Measurements from ENCODE around the gene IFITM2.
"Not testable (repeated sequence)": the region's sequence is repeated elsewhere in the genome, so short reads cannot be mapped to it uniquely, and the experiment has no call there.

IFITM2 gene

DNA sequence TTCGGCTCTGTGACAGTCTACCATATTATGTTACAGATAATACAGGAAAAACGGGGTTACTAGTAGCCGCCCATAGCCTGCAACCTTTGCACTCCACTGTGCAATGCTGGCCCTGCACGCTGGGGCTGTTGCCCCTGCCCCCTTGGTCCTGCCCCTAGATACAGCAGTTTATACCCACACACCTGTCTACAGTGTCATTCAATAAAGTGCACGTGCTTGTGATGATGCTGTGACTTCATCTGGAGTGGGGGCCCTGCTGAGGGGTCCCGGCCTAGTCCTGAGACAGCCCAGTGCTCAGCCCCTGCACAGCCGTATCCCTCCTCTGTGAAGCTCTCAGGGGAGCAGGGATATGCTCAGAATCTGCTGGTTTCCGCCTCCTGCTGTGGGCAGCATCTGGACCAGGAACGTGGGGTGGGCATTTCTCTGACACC, 7.5 kb downstream of the IFITM2 start:
- peak overlapping the region; percentile 90; the same call in 1 of the 2 replicates for H3K4me3 ChIP-seq (ENCODE audit: low read length)
- TF ChIP-seq ZNF274 (IDR thresholded peaks at IDR 0.05; ENCODE audit: low read depth, low read length) = no peak

DNA sequence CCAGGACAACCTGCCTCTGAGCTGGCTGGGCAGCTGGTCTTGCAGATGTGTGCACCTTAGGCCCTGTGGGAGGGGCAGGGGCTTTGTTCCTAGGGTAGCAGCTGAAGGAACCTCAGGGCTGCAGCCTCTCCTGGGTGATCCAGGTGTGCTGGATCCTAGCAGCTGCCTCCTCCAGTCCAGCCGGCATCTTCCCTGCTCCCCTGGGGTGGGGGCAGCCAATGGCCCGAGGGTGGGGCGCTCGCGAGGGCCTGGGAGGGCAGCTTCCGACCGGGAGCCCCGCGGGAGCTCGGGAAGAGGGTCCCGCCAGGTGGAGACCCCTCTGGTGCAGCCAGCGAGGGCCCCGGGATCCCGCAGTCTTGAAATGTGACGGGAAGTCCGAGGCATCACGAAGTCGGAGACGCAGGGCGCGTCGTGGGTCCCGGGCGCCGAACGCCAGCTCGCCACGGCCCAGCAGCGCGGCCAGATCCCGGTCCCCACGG, 7.9 kb downstream of the IFITM2 start:
- no peak for TF ChIP-seq ZNF274 (IDR thresholded peaks at IDR 0.05; ENCODE audit: low read depth, low read length)

DNA sequence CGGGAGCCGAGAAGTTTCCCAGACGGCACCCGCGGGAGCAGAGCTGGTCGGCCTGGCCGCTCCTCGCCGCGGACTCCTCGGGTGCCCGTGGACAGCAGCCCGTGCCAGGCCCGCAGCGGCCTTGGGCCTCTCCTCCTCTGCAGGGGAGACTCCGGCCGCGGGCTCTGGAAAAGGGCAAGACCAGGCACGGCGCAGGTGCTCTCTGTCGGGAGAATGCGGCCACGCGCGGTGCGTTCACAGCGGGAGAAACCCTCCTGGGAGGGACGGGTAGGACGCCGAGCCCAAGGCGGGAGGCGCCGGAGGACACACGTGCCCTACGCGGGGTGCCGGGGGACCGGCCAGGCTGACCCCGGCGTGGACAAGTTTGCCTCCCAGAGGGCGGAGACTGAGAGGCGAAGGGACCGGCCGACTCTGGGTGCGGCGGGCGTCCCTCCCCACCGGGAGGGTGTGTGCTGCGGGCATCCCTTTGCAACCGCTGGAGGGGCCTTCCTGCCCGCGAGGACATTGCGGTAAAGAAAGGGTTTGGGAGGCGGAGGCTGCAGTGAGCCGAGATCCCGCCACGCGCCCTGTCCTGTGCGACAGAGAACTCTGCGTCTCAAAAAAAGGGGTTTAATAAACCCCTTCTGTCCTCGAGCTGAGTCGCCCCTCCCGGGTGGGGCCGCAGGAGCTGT, 8.6 kb downstream of the IFITM2 start:
- no peak for TF ChIP-seq ZNF274 (IDR thresholded peaks at IDR 0.05; ENCODE audit: low read depth, low read length)
- H3K4me3 ChIP-seq (ENCODE audit: low read length) = peak overlapping the region; percentile 90; the same call in 1 of the 2 replicates

More for the DNA sequence above, 7.9 kb downstream of the IFITM2 start:
- peak overlapping the region; percentile 90; the same call in 1 of the 2 replicates for H3K4me3 ChIP-seq (ENCODE audit: low read length)

DNA sequence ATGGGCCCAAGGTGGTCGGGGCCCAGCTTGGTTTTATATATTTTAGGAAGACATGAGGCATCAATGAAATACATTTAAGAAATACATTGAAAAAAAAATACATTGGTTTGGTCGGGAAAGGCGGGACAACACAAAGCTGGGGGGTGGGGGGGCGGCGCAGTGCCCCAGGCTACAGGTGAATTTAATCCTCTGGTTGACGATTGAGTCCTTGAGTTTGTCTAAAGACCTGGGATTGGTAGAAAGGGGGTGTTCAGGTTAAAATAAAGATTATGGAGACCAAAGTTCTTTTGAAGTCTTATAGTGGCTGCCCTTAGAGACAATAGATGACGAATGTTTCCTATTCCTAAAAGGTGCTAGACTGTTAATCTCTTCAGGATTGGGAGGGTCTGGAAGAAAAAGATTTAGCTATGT, 9.3 kb downstream of the IFITM2 start:
- no peak for TF ChIP-seq ZNF274 (IDR thresholded peaks at IDR 0.05; ENCODE audit: low read depth, low read length)
- H3K4me3 ChIP-seq (ENCODE audit: low read length) = peak overlapping the region; percentile 90; the same call in 1 of the 2 replicates

DNA sequence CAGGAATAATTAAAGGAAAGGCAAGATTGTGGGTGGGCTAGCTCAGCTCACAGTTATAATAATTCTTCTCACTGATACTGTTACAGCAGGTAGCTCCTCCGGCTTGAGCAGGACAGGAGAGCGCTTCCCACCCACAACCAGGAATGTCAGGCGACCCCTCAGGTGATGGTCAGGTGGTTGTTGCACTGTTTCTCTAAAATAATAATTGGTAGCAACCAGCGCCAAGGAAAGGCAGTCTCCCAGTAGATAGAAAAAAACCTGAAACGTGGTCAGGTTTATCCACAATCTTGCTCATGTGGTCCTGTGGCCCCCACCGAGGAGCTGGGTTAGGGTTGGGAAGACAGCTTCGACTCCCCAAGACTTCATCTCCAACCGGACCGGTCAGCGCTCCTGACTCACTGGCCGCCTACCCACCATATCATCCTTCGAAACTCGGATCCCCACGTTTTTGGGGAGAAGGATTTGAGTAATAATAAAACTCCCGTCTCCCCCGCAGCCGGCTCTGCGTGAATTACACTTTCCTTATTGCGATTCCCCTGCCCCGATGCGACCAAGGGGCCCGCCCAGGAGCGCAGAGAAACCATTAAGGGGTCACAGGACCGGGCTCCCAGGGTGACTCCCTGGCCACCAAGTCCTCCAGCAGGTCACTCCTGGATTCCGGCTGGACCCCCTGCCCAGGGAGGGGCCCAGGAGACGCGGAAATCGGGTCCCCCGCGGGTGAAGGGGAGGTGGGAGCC, 10.2 kb downstream of the IFITM2 start:
- H3K4me3 ChIP-seq (ENCODE audit: low read length) = not testable (repeated sequence)

DNA sequence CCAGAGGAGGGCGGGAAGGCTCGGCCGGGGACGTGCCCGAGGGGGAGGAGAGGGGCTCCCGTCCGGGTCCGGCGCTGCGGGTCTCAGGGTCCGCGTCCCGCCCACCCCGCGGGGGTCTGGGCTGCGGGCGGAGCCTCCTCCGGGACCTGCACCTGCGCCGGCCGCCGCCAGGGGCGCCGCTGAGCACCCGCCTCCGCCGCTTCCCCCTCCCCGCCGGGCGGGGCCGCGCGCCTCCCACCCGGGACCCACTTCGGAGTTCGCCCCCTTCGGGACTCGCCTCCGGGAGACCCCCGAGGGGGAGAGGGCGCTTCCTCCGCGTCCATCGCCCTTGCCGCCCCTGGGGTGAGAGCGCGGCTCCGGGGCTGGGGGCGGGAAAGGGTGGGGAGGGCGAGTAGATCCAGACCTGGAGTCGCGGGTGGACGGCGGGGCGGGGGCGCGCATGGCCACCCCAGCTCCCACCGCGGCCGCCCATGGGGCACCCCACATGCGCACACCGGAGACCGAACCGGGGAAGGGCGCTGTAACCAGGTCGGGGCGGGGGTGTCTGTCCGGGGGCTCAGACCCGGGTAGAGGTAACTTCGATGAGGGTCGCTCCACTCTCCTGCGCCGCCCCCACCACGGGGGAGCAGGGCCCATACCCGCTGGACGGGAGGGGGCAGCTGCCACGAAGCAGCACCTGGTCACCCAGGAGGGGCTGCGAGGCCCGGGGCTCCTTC, 10.9 kb downstream of the IFITM2 start:
- peak overlapping the region; percentile 33; the same call in 1 of the 2 replicates for H3K4me3 ChIP-seq (ENCODE audit: low read length)

DNA sequence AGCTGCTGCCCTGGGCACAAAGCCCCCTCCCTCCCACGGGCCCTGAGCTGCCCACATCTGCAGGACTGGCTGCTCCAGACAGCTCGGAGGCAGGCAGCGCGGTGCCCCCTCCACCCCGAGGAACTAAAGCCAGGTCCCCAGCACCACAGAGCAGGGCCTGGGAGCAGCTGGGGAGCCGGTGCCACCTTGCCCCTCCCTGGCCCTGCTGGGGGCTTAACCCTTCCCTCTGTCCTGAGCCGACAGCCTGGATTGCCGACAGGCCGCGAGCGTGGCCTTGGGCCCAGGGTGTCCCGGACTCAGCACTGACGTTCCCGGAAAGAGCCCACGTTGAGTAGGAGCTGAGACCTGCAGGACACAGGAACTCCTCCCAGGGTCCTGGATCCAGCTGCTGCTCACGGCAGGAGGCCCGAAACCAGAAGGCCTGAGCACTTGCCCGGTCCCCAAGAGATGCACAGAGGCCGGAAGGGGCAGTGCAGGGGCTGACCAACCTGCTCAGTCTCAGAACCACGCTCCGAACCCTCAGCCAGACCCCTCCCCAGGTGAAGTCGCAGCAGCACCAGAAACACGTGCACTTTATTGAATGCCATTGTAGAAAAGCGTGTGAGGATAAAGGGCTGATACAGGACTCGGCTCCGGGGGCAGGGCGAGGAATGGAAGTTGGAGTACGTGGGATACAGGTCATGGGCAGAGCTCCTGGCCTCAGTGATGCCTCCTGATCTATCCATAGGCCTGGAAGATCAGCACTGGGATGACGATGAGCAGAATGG, 11.7 kb downstream of the IFITM2 start:
- peak overlapping the region; percentile 33; the same call in 1 of the 2 replicates for H3K4me3 ChIP-seq (ENCODE audit: low read length)

DNA sequence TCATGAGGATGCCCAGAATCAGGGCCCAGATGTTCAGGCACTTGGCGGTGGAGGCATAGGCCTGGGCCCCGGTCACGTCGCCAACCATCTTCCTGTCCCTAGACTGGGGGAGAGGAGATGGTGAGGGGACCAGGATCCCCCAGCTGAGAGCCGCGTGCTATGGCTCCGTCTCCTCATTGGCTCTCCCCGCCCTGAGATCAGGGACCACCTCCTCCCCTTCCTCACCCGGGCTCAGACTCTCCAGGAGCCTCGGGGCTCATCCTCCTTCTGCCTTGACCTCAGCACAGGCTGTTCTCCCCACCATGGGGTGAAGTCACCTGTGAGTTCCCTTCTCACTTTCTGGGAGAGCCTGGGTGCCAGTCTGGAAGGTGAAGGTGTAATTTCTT, 12.3 kb downstream of the IFITM2 start:
- H3K4me3 ChIP-seq (ENCODE audit: low read length) = not testable (repeated sequence)

DNA sequence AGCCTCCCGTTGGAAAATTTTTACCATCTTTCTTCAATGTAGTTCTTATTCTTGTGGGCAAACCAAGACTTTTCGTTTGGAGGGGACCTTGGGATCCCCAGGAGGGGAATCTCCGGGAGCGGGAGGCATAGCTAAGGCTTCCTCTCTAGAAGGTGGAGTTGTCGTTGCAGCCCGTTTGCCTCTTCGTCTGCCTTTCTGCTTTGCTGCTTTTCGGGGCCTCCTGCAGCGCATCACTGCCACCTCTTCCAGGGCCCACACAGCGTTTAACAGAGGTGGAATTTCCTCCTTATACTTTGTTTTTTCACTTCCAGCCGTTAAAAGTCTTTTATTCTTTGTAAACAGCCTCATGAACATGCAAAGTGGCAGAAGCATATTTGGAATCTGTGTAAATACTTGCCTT, 16.5 kb downstream of the IFITM2 start:
- H3K4me3 ChIP-seq (ENCODE audit: low read length) = no peak overlapping the region
- TF ChIP-seq ZNF274 (IDR thresholded peaks at IDR 0.05; ENCODE audit: low read depth, low read length) = no peak

DNA sequence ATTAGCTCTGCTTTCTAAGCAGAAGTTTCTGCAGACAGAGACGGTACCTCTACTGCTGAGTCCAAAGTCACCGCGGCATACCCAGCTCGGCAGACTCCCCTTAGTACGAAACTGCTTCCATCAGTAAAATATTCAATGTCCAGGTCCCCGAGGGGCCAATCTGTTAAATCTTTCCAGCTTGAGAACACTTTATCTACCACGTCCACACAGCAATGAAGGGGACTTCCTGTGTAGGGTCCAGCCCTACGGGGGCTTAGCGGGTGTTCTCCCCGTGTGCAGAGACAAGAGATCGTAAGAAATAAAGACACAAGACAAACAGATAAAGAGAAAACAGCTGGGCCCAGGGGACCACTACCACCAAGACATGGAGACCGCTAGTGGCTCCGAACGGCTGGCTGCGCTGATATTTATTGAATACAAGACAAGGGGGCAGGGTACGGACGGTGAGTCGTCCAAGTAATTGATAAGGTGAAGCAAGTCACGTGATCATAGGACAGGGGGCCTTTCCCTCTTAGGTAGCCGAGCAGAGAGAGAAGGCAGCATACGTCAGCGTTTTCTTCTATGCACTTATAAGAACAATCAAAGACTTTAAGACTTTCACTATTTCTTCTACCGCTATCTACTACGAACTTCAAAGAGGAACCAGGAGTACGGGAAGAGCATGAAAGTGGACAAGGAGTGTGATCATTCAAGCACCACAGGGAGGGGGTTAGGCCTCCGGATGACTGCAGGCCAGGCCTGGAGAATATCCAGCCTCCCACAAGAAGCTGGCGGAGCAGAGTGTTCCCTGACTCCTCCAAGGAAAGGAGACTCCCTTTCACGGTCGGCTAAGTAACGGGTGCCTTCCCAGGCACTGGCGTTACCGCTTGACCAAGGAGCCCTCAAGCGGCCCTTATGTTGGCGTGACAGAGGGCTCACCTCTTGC, 17.2 kb downstream of the IFITM2 start:
- H3K4me3 ChIP-seq (ENCODE audit: low read length) = not testable (repeated sequence)

DNA sequence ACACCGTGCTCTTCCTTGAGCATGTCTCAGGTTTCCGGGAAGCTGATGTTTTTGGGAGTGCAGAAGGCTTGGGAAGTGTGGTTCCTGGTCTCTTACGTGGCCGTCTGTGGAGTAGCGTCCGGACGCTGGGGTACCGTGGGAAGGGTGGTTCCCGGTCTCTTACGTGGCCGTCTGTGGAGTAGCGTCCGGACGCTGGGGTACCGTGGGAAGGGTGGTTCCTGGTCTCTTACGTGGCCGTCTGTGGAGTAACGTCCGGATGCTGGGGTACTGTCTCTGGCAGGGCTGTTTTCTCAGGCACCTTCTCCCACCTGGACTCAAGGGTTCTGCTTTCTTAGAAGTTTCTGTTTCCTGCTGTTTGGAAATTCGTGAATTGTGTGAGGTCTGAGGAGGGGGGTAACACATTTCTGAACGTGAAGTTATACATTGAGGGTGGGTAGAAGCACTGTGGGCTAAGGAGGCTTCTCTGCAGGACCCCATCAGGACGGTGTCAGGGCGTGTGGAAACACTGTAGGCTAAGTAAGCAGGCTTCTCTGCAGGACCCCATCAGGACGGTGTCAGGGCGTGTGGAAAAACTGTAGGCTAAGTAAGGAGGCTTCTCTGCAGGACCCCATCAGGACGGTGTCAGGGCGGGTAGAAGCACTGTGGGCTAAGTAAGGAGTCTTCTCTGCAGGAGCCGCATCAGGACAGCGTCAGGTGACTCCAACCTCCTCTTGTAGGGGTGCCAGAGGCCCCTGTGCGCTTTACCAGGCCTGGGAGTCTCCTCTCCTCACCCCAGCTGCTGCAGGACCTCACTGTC, 18.4 kb downstream of the IFITM2 start:
- TF ChIP-seq ZNF274 (IDR thresholded peaks at IDR 0.05; ENCODE audit: low read depth, low read length) = no peak
- H3K4me3 ChIP-seq (ENCODE audit: low read length) = no peak overlapping the region; the same call in 1 of the 2 replicates

DNA sequence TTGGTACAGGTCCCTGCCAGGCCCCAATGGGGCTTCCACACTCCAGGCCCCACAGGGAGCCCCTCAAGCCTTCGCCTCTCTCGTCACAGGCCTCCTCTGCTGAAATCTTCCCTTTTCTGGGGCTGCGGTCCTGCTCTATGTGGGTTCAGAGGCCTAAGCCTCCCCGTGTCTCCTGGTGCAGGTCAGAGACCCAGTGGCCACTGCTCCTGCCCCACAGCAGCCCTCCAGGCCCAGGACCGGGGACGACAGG, 18.9 kb downstream of the IFITM2 start:
- no peak for TF ChIP-seq ZNF274 (IDR thresholded peaks at IDR 0.05; ENCODE audit: low read depth, low read length)
- H3K4me3 ChIP-seq (ENCODE audit: low read length) = peak overlapping the region; percentile 7; the same call in 1 of the 2 replicates

All from GM08714 (cell line).